ENCODE measurements around the gene STAG1. TPM values are rescaled to one million over a fixed set of nuclear protein-coding genes. Genes with fewer than 3 reads are reported as not detected.

Gene STAG1
- total and polyA plus RNA-seq, 2 donors (not counting 1 experiment from before 2014, with no cell fraction given): 23.2 to 38.6 TPM

GRCh38 chr3:136790786-136791185, 38.6 kb upstream of the STAG1 start:
- H3K36me3 ChIP-seq (ENCODE audit: control insufficient read depth, insufficient read depth, low read length): no peaks in the 10 kb centered on the region
- no peak overlapping the region for H3K4me2 ChIP-seq (ENCODE audit: extremely low read depth, insufficient read depth, low read length)
- H3K9me3 ChIP-seq (ENCODE audit: control insufficient read depth, insufficient read depth, low read depth, low read length): no peaks in the 10 kb centered on the region
- H3K9ac ChIP-seq (ENCODE audit: insufficient read depth, low read length): no peak overlapping the region
- TF ChIP-seq, protein P1, sequence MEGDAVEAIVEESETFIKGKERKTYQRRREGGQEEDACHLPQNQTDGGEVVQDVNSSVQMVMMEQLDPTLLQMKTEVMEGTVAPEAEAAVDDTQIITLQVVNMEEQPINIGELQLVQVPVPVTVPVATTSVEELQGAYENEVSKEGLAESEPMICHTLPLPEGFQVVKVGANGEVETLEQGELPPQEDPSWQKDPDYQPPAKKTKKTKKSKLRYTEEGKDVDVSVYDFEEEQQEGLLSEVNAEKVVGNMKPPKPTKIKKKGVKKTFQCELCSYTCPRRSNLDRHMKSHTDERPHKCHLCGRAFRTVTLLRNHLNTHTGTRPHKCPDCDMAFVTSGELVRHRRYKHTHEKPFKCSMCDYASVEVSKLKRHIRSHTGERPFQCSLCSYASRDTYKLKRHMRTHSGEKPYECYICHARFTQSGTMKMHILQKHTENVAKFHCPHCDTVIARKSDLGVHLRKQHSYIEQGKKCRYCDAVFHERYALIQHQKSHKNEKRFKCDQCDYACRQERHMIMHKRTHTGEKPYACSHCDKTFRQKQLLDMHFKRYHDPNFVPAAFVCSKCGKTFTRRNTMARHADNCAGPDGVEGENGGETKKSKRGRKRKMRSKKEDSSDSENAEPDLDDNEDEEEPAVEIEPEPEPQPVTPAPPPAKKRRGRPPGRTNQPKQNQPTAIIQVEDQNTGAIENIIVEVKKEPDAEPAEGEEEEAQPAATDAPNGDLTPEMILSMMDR (conservative IDR thresholded peaks at IDR 0.05 in 1 of 2, IDR thresholded peaks at IDR 0.05 in 1 of 2; ENCODE audit: low read depth in 1 of 2, low read length in 2 of 2): no peak
- TF ChIP-seq EZH2 (IDR thresholded peaks at IDR 0.05; ENCODE audit: low read length, missing control alignments): no peak
- H3K27me3 ChIP-seq (ENCODE audit: control insufficient read depth, insufficient read depth, low read length): no peaks in the 10 kb centered on the region
- no peak overlapping the region for H2AFZ ChIP-seq (ENCODE audit: low read length)
- DNase-seq (ENCODE audit: low read depth in 2 of 2): no peak
- H3K4me3 ChIP-seq (replicated peaks in 1 of 4; ENCODE audit: control extremely low read depth in 1 of 4, insufficient read depth in 1 of 4, low read depth in 3 of 4, low read length in 4 of 4): no peak overlapping the region
- H3K4me1 ChIP-seq (ENCODE audit: control insufficient read depth, extremely low read depth, insufficient read depth, low read length): peaks cover 10% of the 10 kb centered on the region
- H3K27ac ChIP-seq (ENCODE audit: insufficient read depth, low read length): no peak overlapping the region
- H4K20me1 ChIP-seq (ENCODE audit: control insufficient read depth, extremely low read depth, insufficient read depth, low read length): no peaks in the 10 kb centered on the region
- no peaks in the 10 kb centered on the region for H3K79me2 ChIP-seq (ENCODE audit: control insufficient read depth, insufficient read depth, low read length)

GRCh38 chr3:136789976-136790375, 37.8 kb upstream of the STAG1 start:
- TF ChIP-seq EZH2 (IDR thresholded peaks at IDR 0.05; ENCODE audit: low read length, missing control alignments): no peak
- TF ChIP-seq, protein P1 (conservative IDR thresholded peaks at IDR 0.05 in 1 of 2, IDR thresholded peaks at IDR 0.05 in 1 of 2; ENCODE audit: low read depth in 1 of 2, low read length in 2 of 2): no peak
- no peaks in the 10 kb centered on the region for H3K9me3 ChIP-seq (ENCODE audit: control insufficient read depth, insufficient read depth, low read depth, low read length)
- H3K4me3 ChIP-seq (replicated peaks in 1 of 4; ENCODE audit: control extremely low read depth in 1 of 4, insufficient read depth in 1 of 4, low read depth in 3 of 4, low read length in 4 of 4): no peak overlapping the region
- no peaks in the 10 kb centered on the region for H4K20me1 ChIP-seq (ENCODE audit: control insufficient read depth, extremely low read depth, insufficient read depth, low read length)
- no peaks in the 10 kb centered on the region for H3K27me3 ChIP-seq (ENCODE audit: control insufficient read depth, insufficient read depth, low read length)
- H3K9ac ChIP-seq (ENCODE audit: insufficient read depth, low read length): no peak overlapping the region
- no peaks in the 10 kb centered on the region for H3K79me2 ChIP-seq (ENCODE audit: control insufficient read depth, insufficient read depth, low read length)
- no peak for DNase-seq (ENCODE audit: low read depth in 2 of 2)
- no peak overlapping the region for H3K27ac ChIP-seq (ENCODE audit: insufficient read depth, low read length)
- H3K4me1 ChIP-seq (ENCODE audit: control insufficient read depth, extremely low read depth, insufficient read depth, low read length): peaks cover 10% of the 10 kb centered on the region
- no peak overlapping the region for H2AFZ ChIP-seq (ENCODE audit: low read length)
- no peak overlapping the region for H3K4me2 ChIP-seq (ENCODE audit: extremely low read depth, insufficient read depth, low read length)
- no peaks in the 10 kb centered on the region for H3K36me3 ChIP-seq (ENCODE audit: control insufficient read depth, insufficient read depth, low read length)

- H3K4me3 ChIP-seq (replicated peaks in 1 of 4; ENCODE audit: control extremely low read depth in 1 of 4, insufficient read depth in 1 of 4, low read depth in 3 of 4, low read length in 4 of 4): no peak overlapping the region
- no peak for TF ChIP-seq EZH2 (IDR thresholded peaks at IDR 0.05; ENCODE audit: low read length, missing control alignments)
- TF ChIP-seq, protein P1 (conservative IDR thresholded peaks at IDR 0.05 in 1 of 2, IDR thresholded peaks at IDR 0.05 in 1 of 2; ENCODE audit: low read depth in 1 of 2, low read length in 2 of 2): no peak
- no peaks in the 10 kb centered on the region for H3K36me3 ChIP-seq (ENCODE audit: control insufficient read depth, insufficient read depth, low read length)
- no peak overlapping the region for H3K4me2 ChIP-seq (ENCODE audit: extremely low read depth, insufficient read depth, low read length)
- peaks cover 10% of the 10 kb centered on the region for H3K4me1 ChIP-seq (ENCODE audit: control insufficient read depth, extremely low read depth, insufficient read depth, low read length)
- H4K20me1 ChIP-seq (ENCODE audit: control insufficient read depth, extremely low read depth, insufficient read depth, low read length): no peaks in the 10 kb centered on the region
- no peaks in the 10 kb centered on the region for H3K79me2 ChIP-seq (ENCODE audit: control insufficient read depth, insufficient read depth, low read length)
- no peak overlapping the region for H3K27ac ChIP-seq (ENCODE audit: insufficient read depth, low read length)
- no peak overlapping the region for H3K9ac ChIP-seq (ENCODE audit: insufficient read depth, low read length)
- DNase-seq (ENCODE audit: low read depth in 2 of 2): no peak
- no peak overlapping the region for H2AFZ ChIP-seq (ENCODE audit: low read length)
- H3K27me3 ChIP-seq (ENCODE audit: control insufficient read depth, insufficient read depth, low read length): no peaks in the 10 kb centered on the region
- no peaks in the 10 kb centered on the region for H3K9me3 ChIP-seq (ENCODE audit: control insufficient read depth, insufficient read depth, low read depth, low read length)
Measured at GRCh38 chr3:136788154-136788553, 36.0 kb upstream of the STAG1 start.

Data from fibroblast of lung (primary cell).